Dedifferentiated amniotic fluid mesenchymal stem cell (primary cell): Measurements from ENCODE around the gene CPSF4L.
A peak's percentile ranks its signal among the peaks of the same experiment; 100 is the strongest.

Source experiments
- DNase-seq: peaks from one replicate; pipeline ENCODE4 v3.0.0-alpha.2; 2016; ENCODE audit errors: extremely low spot score

The CPSF4L gene

GRCh38 chr17:73232587-73233373 is 28.9 kb downstream of the CPSF4L start:
- DNase-seq: peak; percentile 14

GRCh38 chr17:73231841-73232586 is 29.7 kb downstream of the CPSF4L start:
- peak; percentile 90 for DNase-seq

DNA sequence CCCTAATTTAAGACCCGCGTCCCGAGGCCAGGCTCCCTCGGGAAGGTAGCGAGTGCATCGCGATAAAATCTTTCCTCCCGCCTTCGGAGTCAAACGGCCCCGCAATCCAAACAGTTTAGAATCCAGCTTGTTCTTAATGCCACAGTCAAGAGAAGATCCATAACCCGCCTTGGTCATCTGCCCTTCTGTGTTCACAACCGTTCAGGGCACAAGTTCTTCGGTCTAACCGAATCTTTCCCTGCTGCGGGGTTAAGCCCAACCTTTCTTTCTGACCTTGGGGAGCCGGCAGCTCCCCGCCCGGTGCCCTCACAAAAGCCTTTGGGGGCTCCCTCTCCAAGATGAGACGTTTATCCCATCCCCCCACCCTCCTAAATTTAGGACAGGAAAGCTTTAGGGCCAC is 30.3 kb downstream of the CPSF4L start:
- peak; percentile 15 for DNase-seq

DNA sequence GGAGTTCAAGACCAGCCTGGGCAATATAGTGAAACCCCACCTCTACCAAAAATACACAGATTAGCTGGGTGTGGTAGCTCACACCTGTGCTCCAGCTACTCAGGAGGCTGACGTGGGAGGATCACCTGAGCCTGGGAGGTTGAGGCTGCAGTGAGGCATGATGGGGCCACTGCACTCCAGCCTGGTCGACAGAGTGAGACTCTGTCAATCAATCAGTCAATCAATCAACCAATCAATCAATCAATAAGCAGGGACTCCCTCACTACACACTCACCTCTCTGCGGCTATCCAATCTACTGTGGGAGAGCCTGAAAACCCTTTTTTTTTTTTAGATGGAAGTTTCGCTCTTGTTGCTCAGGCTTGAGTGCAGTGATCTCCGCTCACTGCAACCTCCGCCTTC is 31.6 kb downstream of the CPSF4L start:
- no peak for DNase-seq

DNA sequence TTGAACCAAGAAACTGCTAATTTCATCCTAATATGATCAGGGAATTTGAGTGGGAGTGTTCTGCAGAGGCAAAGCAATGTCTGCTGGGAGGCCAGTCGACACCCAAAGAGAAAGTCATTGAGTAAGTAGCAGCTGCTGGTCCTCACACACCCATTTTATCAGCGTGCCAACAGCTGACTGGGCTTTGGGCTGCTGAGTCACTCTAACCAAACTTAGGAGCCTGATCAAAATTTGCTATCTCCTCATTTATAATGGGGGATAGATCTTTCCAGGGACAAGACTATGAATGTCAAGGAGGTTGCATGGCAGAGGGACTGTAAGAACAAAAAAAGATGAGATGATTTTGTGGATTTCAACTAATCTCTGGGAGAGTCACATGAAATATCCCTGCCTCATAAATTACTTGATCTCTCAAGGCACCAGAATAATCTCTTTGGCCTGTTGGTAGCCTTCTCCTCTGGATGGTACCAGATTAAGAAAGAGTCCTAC is 32.9 kb downstream of the CPSF4L start:
- DNase-seq: peak; percentile 80

DNA sequence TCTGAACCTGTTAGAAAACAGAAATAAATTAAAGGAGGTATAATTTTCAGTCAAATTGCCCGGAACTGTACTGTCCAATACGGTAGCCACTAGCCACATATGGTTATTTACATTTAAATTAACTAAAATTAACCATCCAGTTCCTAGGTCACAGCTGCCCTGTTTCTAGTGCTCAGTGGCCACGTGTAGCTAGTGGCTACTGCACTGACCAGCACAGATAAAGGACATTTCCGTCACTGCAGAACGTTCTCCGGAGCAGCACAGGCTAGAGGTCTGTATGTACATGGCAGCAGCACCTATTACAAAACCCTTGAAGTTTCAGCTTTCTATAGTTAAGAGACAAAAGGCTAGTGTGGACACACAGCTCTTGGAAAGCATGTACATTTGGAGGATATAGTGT is 33.7 kb downstream of the CPSF4L start:
- DNase-seq: peak; percentile 12

DNA sequence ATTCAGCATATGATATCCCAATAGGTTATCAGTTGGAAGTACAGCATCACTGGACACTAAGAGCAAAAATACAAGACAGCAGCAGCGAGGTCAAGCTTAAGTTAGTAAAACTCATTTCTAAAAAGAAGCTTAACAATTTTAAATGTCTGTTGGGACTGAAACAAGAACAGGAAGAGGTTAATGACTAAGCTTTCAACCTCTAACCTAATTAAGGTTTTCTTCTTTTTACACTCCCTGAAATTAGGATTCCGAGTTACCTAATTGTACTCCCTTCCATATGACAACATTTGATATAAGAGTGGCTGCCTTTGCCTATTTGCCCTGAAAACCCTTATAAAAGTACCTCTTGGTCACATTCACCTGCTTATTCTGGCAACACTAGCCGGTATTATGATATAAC is 34.3 kb downstream of the CPSF4L start:
- peak; percentile 13 for DNase-seq

- DNase-seq: peak; percentile 31
Measured at GRCh38 chr17:73226556-73227172, 35.0 kb downstream of the CPSF4L start.

DNA sequence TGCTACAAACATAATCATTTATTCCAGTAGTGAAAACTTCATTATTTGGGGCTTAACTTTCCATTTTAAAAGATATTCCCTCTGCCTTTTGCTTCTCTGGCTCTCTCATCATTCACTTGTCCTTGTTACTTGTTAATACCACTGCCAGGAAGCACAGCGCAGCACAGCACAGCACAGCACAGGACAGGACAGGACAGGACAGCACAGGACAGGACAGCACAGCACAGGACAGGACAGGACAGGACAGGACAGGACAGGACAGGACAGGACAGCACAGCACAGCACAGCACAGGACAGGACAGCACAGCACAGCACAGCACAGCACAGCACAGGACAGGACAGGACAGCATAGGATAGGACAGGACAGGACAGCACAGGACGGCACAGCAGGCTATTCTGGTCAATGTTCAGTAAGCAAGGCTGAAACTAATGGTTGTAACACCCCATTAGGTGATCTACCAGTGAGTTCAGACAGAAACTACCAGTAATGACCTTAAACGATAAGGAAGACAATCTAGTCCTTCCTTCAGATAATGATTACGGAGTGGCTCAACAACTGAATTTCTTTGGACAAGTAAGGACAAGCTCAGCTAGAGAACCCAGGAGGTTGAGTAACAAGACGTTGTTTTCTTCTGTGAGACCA is 36.9 kb downstream of the CPSF4L start:
- peak; percentile 12 for DNase-seq

GRCh38 chr17:73224237-73224636 is 37.4 kb downstream of the CPSF4L start:
- peak; percentile 6 for DNase-seq

DNA sequence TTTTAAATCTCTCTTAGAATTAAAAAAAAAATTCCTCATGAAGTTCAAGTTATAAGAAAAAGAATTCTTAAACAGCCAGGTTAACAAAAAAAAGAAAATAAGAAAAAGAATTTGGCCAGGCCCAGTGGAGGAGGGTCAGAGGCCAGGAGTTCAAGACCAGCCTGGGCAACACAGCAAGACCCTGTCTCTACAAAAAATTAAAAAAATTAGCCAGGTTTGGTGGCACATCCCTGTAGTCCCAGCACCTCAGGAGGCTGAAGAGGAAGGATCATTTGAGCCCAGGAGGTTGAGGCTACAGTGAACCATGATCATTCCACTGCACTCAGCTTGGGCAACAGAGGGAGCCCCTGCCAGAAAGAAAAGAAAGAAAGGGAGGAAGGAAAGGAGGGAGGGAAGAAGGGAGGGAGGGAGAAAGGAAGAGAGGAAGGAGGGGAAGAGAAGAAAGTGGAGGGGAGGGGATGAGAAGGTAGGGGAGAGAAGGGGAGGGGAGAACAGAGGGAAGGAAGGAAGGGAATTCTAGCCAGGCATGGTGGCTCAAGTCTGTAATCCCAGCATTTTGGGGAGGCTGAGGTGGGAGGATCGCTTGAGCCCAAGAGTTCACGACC is 38.0 kb downstream of the CPSF4L start:
- peak; percentile 8 for DNase-seq

GRCh38 chr17:73215447-73215846 is 46.2 kb downstream of the CPSF4L start:
- no peak for DNase-seq

DNA sequence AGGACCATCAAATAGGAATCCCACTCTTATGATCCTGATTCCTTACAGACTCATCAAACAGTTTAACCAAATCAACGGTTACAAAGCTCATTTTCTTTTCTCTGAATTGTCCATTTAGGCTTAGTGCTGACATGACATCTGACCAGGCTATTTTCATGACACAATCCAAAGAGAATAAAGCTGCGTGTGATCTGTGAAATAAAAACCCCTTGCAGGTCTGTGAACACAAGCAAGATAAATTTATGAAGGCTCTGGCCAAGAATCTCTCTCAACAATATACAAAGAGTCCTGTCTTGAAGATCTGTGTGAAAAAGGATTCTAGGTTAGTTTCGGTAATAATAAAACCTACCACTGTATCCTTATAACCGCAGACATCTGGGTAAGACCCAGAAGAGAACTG is 46.8 kb downstream of the CPSF4L start:
- DNase-seq: no peak

GRCh38 chr17:73214008-73214407 is 47.7 kb downstream of the CPSF4L start:
- DNase-seq: no peak

GRCh38 chr17:73211745-73212144 is 49.9 kb downstream of the CPSF4L start:
- DNase-seq: no peak

- no peak for DNase-seq
Measured at GRCh38 chr17:73210002-73210678, 51.5 kb downstream of the CPSF4L start.

- DNase-seq: no peak
Measured at GRCh38 chr17:73209436-73209835, 52.2 kb downstream of the CPSF4L start.

DNA sequence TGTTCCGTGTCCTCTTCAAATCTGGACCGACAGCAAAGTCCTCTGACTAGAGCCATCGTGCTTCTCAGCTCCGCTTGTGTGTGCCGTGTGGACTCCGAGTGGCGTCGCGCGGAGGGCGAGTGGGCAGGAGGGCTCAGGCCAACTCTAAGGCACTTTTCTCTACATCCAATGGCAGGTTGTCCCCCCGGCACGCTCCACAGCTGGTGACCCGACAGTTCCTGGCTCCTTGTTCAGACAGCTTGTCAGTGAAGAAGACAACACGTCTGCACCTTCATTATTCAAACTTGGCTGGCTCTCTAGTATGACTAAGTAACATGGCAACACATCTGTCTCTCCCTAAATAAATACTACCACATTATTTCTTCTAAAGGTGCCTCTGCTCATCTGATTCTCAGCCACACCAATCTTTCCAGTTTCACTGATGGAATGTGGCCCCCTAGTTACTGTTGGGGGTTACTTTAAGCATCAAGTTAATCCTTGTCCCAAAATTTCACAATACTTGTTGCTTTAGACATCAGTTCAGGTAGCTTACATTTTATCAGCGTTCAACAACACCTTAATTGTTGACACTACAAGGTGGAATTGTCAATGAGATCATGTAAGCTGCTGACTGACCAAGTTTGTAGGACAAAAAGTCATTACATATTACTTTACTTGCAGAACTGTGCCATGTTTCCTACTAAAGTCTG is 53.4 kb downstream of the CPSF4L start:
- DNase-seq: no peak

- DNase-seq: no peak
Measured at GRCh38 chr17:73205459-73205961, 56.2 kb downstream of the CPSF4L start.

- no peak for DNase-seq
Measured at GRCh38 chr17:73203788-73204479, 57.7 kb downstream of the CPSF4L start.
